ENCODE results near the gene KIAA0513.

The KIAA0513 gene

DNA sequence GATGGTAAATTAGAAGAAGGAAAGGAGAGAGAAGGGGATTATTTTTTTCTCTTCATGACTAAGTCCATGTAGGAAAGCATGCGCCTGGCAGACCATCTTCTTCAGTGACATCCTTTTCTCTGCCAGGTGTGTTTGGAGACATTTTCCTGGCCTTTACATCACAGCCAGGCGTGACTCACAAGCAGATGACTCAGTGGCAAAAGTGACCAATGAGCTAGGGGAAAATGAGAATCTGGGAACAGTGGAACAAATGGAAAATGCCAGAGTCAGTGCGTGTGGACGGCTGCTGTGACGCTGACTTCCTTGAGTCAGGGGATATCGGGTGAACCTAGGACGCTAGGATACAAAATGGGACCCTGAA lies 9.4 kb downstream of the KIAA0513 start:
- DNase-seq (ENCODE audit: low read depth): no peak
- no peak overlapping the region for H3K4me3 ChIP-seq (ENCODE audit: low read depth, low read length)
- TF ChIP-seq, protein P1, sequence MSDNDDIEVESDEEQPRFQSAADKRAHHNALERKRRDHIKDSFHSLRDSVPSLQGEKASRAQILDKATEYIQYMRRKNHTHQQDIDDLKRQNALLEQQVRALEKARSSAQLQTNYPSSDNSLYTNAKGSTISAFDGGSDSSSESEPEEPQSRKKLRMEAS (IDR thresholded peaks at IDR 0.05; ENCODE audit: low read depth, low read length): no peak
- no peak for TF ChIP-seq POLR2A (IDR thresholded peaks at IDR 0.05; ENCODE audit: extremely low read depth, insufficient read length)
- TF ChIP-seq MYC (IDR thresholded peaks at IDR 0.05; ENCODE audit: low read depth, low read length): no peak
- TF ChIP-seq, protein P2, sequence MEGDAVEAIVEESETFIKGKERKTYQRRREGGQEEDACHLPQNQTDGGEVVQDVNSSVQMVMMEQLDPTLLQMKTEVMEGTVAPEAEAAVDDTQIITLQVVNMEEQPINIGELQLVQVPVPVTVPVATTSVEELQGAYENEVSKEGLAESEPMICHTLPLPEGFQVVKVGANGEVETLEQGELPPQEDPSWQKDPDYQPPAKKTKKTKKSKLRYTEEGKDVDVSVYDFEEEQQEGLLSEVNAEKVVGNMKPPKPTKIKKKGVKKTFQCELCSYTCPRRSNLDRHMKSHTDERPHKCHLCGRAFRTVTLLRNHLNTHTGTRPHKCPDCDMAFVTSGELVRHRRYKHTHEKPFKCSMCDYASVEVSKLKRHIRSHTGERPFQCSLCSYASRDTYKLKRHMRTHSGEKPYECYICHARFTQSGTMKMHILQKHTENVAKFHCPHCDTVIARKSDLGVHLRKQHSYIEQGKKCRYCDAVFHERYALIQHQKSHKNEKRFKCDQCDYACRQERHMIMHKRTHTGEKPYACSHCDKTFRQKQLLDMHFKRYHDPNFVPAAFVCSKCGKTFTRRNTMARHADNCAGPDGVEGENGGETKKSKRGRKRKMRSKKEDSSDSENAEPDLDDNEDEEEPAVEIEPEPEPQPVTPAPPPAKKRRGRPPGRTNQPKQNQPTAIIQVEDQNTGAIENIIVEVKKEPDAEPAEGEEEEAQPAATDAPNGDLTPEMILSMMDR (IDR thresholded peaks at IDR 0.05; ENCODE audit: low read depth, low read length): no peak

DNA sequence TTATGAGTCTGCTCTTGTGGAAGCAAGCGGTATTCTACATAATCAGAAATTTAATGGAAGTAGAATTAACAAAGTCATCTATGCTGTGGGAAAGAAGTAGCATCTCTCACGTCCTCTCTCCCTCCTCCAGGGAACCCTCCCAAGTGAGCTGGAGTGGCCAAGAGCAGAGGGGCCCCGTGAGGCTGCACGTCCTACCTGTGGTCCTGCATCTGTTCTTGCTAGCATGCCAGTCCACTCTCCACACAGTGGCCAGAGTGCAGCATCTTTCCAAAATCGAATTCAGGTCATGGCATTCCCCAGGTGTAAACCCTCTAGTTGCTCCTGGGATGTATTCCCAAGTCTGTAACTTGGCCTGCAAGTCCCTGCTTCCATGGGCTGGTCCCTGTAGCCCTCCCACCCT lies 10.1 kb downstream of the KIAA0513 start:
- TF ChIP-seq POLR2A (IDR thresholded peaks at IDR 0.05; ENCODE audit: extremely low read depth, insufficient read length) (no peak), MYC (IDR thresholded peaks at IDR 0.05; ENCODE audit: low read depth, low read length) (no peak)
- TF ChIP-seq, protein P2 (IDR thresholded peaks at IDR 0.05; ENCODE audit: low read depth, low read length): no peak
- TF ChIP-seq, protein P1 (IDR thresholded peaks at IDR 0.05; ENCODE audit: low read depth, low read length): no peak
- no peak overlapping the region for H3K4me3 ChIP-seq (ENCODE audit: low read depth, low read length)
- DNase-seq (ENCODE audit: low read depth): no peak

DNA sequence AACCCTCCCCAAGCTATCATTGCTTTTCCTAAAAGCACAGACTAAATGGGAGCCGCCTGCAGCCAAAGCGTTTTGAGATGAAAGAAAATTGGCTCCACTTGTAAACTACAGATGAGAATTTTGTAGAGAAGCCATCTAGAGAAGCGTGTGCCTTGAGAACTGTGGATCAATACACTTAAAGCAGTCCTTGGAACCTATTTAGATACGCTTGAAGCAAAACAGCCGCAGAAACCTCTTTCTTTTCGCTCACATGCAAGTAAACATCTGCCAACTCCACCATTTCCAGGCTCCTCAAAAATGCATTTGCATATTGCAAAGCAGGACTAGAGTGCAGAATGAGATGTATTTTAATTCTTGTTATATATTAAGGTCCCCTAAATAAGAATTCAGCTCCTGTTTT lies 13.1 kb downstream of the KIAA0513 start:
- H3K4me3 ChIP-seq (ENCODE audit: low read depth, low read length): no peak overlapping the region
- no peak for DNase-seq (ENCODE audit: low read depth)
- no peak for TF ChIP-seq POLR2A (IDR thresholded peaks at IDR 0.05; ENCODE audit: extremely low read depth, insufficient read length)
- TF ChIP-seq MYC (IDR thresholded peaks at IDR 0.05; ENCODE audit: low read depth, low read length): no peak
- TF ChIP-seq, protein P2 (IDR thresholded peaks at IDR 0.05; ENCODE audit: low read depth, low read length): no peak
- TF ChIP-seq, protein P1 (IDR thresholded peaks at IDR 0.05; ENCODE audit: low read depth, low read length): no peak

DNA sequence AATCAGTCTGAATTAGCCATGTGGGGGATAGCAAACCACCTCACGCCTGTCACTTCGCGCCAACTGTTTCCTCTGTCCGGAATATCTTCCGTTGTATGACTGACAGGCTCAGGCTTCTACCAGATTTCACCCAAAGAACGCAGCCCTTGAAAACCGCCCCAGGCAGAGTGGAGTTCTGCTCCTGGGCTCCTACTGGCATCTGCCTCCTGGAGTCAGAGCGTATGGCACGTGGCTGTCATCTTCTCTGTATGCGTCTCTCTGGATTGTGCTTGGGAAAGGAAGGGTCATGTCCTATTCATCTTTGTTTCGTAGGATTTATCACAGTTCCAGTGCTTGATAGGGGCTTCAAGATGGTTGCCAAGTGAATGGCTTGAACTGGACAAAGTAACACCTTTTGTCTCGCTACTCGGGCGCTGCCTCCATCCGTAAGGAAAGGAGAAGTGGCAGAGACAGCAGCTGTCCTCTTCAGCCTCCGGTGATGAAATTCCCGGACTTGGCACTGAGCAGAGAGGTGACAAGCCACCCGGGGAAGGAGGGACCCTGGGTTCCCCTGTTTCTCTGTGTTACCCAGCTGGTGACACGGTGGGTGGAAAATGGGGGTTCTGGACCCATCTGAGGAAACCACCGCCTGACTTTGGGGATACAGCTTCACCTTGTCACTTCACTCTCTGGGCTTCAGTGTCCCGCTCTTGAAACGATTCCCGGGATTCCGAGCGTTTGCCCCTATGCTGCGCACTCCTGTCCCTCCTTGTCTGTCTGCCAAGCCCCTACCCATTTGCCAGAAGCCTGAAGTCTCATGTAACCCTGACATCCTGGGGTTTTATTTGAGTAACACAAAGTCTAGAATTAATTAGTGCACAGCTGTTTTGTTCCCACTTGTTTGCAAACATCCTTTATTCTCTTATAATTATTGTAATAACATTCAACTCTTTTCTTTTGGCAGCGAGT lies 13.9 kb downstream of the KIAA0513 start:
- peak; percentile 42 for DNase-seq (ENCODE audit: low read depth)
- TF ChIP-seq MYC (IDR thresholded peaks at IDR 0.05; ENCODE audit: low read depth, low read length) (no peak), POLR2A (IDR thresholded peaks at IDR 0.05; ENCODE audit: extremely low read depth, insufficient read length) (no peak)
- TF ChIP-seq, protein P1 (IDR thresholded peaks at IDR 0.05; ENCODE audit: low read depth, low read length): no peak
- TF ChIP-seq, protein P2 (IDR thresholded peaks at IDR 0.05; ENCODE audit: low read depth, low read length): no peak

DNA sequence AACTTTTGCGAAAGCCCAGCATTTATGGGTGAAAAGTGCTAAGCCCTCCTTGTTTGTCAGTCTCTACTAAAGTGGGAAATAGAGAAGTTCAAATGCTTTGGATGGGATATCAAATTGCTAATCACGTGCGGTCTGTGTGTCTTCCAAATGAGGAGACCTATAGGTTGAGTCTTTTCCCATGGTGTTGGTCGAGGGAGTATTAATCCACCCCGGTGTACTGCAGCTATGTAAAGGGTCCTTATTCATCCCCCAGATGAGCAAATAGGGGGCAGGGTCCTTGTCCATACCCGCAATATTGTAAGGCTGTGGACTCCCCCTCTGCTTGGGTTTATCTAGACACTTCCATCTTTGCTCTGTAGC lies 14.6 kb downstream of the KIAA0513 start:
- no peak overlapping the region for H3K4me3 ChIP-seq (ENCODE audit: low read depth, low read length)
- TF ChIP-seq POLR2A (IDR thresholded peaks at IDR 0.05; ENCODE audit: extremely low read depth, insufficient read length): no peak
- no peak for TF ChIP-seq MYC (IDR thresholded peaks at IDR 0.05; ENCODE audit: low read depth, low read length)
- TF ChIP-seq, protein P2 (IDR thresholded peaks at IDR 0.05; ENCODE audit: low read depth, low read length): no peak
- TF ChIP-seq, protein P1 (IDR thresholded peaks at IDR 0.05; ENCODE audit: low read depth, low read length): no peak
- DNase-seq (ENCODE audit: low read depth): no peak

More for the DNA sequence above, 13.9 kb downstream of the KIAA0513 start:
- H3K4me3 ChIP-seq (ENCODE audit: low read depth, low read length): no peak overlapping the region
